Measurements from ENCODE around the gene PCDHGB4.

DNA sequence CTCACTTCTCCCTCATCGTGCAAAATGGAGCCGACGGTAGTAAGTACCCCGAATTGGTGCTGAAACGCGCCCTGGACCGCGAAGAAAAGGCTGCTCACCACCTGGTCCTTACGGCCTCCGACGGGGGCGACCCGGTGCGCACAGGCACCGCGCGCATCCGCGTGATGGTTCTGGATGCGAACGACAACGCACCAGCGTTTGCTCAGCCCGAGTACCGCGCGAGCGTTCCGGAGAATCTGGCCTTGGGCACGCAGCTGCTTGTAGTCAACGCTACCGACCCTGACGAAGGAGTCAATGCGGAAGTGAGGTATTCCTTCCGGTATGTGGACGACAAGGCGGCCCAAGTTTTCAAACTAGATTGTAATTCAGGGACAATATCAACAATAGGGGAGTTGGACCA lies 43.8 kb downstream of the PCDHGB4 start:
- TF ChIP-seq, protein P1, sequence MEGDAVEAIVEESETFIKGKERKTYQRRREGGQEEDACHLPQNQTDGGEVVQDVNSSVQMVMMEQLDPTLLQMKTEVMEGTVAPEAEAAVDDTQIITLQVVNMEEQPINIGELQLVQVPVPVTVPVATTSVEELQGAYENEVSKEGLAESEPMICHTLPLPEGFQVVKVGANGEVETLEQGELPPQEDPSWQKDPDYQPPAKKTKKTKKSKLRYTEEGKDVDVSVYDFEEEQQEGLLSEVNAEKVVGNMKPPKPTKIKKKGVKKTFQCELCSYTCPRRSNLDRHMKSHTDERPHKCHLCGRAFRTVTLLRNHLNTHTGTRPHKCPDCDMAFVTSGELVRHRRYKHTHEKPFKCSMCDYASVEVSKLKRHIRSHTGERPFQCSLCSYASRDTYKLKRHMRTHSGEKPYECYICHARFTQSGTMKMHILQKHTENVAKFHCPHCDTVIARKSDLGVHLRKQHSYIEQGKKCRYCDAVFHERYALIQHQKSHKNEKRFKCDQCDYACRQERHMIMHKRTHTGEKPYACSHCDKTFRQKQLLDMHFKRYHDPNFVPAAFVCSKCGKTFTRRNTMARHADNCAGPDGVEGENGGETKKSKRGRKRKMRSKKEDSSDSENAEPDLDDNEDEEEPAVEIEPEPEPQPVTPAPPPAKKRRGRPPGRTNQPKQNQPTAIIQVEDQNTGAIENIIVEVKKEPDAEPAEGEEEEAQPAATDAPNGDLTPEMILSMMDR (IDR thresholded peaks at IDR 0.05; ENCODE audit: low read depth, low read length, poor library complexity, severe bottlenecking), result no peak
- TF ChIP-seq EZH2phosphoT487 (IDR thresholded peaks at IDR 0.05; ENCODE audit: borderline replicate concordance, low read length), result no peak

All from DOHH2 (cell line).